H1 (cell line): ENCODE data around the gene DGKH. TPM values are rescaled to one million over a fixed set of nuclear protein-coding genes. Genes with fewer than 3 reads are reported as not detected.

Source experiments
- CTCF ChIA-PET: fragments of 300-600 bp; sonication (Branson Sonifier 250); formaldehyde crosslinking; loops from one replicate; lab custom pipeline; 2021; ENCODE audit not compliant: partially characterized antibody; lab: Charles Lee
- POLR2A ChIA-PET: fragments of 300-600 bp; sonication (Branson Sonifier 250); formaldehyde crosslinking; loops from one replicate; lab custom pipeline; 2021; ENCODE audit warnings: inconsistent platforms; ENCODE audit not compliant: partially characterized antibody; lab: Charles Lee
- DNase-seq, 2 experiments: peaks; one replicate each; pipeline versions ENCODE4 v3.0.0 to v3.0.0-alpha.2; 2010 to 2022; ENCODE audit warnings: low spot score in 2 of 2, low read depth in 1 of 2, mixed read lengths in 1 of 2
- FAIRE-seq: peaks from 2 replicates; lab custom pipeline; 2011; peaks lifted over from hg19 to GRCh38; lab: Jason Lieb, UNC
- H2AFZ ChIP-seq: 2 replicates; pipeline ENCODE4 v1.8.1; 2012; ENCODE audit warnings: low read length, inconsistent platforms
- H2AK5ac ChIP-seq: 2 replicates; pipeline ENCODE4 v1.6.1; 2013; ENCODE audit warnings: low read depth, low read length
- H2BK120ac ChIP-seq: replicated peaks from 2 replicates; pipeline ENCODE3; 2013; ENCODE audit warnings: low read depth, low read length, inconsistent platforms
- H2BK12ac ChIP-seq: 2 replicates; pipeline ENCODE4 v1.6.1; 2013; ENCODE audit warnings: low read depth, low read length
- H2BK15ac ChIP-seq: 2 replicates; pipeline ENCODE4 v1.6.1; 2013; ENCODE audit warnings: low read length
- H2BK20ac ChIP-seq: 2 replicates; pipeline ENCODE4 v1.6.1; 2013; ENCODE audit warnings: low read length
- H2BK5ac ChIP-seq: 2 replicates; pipeline ENCODE4 v1.6.1; 2013; ENCODE audit warnings: low read depth, low read length
- H3K14ac ChIP-seq: 2 replicates; pipeline ENCODE4 v1.6.1; 2013; ENCODE audit warnings: inconsistent platforms; ENCODE audit not compliant: insufficient read length
- H3K18ac ChIP-seq: 2 replicates; pipeline ENCODE4 v1.6.1; 2013; ENCODE audit warnings: low read length; ENCODE audit errors: extremely low read depth
- H3K23ac ChIP-seq: 2 replicates; pipeline ENCODE4 v1.6.1; 2013; ENCODE audit warnings: inconsistent platforms; ENCODE audit not compliant: insufficient read length
- H3K23me2 ChIP-seq: 2 replicates; pipeline ENCODE4 v1.6.1; 2013; ENCODE audit warnings: low read depth, low read length
- H3K27ac ChIP-seq: 2 replicates; pipeline ENCODE4 v1.6.1; 2011; ENCODE audit warnings: low read depth, low read length, inconsistent platforms
- H3K27me3 ChIP-seq, 4 experiments: replicated peaks in 1 of 4; 1 replicate in 1 of 4; 2 replicates in 3 of 4; pipeline versions ENCODE4 v1.6.1 to v1.8.1; 2011 to 2013; ENCODE audit warnings: low read length in 3 of 4, mild to moderate bottlenecking in 3 of 4, inconsistent platforms in 2 of 4, mixed read lengths in 2 of 4, moderate library complexity in 1 of 4; ENCODE audit not compliant: control insufficient read depth in 3 of 4, insufficient read depth in 3 of 4; ENCODE audit errors: extremely low read depth in 1 of 4
- H3K36me3 ChIP-seq, 4 experiments: 2 replicates each; pipeline versions ENCODE4 v1.6.1 to v1.8.1; 2011 to 2013; ENCODE audit warnings: mild to moderate bottlenecking in 4 of 4, low read length in 3 of 4, moderate library complexity in 2 of 4, control low read depth in 1 of 4, inconsistent platforms in 1 of 4; ENCODE audit not compliant: insufficient read depth in 4 of 4, control insufficient read depth in 2 of 4
- H3K4ac ChIP-seq: replicated peaks from 2 replicates; pipeline ENCODE3; 2013; ENCODE audit warnings: low read length, low read depth, mixed read lengths, inconsistent platforms; ENCODE audit not compliant: insufficient read length
- H3K4me1 ChIP-seq, 4 experiments: replicated peaks in 1 of 4; 1 replicate in 1 of 4; 2 replicates in 3 of 4; pipeline versions ENCODE4 v1.6.1 to v1.8.1; 2011 to 2013; ENCODE audit warnings: low read length in 3 of 4, inconsistent platforms in 2 of 4, mixed read lengths in 1 of 4; ENCODE audit not compliant: insufficient read depth in 4 of 4, control insufficient read depth in 3 of 4
- H3K4me2 ChIP-seq, 2 experiments: 2 replicates each; pipeline versions ENCODE4 v1.6.1 to v1.8.1; 2011 to 2013; ENCODE audit warnings: low read depth in 2 of 2, low read length in 2 of 2, control low read depth in 1 of 2, inconsistent platforms in 1 of 2, mild to moderate bottlenecking in 1 of 2; ENCODE audit not compliant: insufficient read depth in 1 of 2
- H3K4me3 ChIP-seq, 4 experiments: fragments of 200-600, 300-600 bp in 1 of 4; sonication (generic), shearing (Covaris generic), sonication (Bioruptor Twin) in 1 of 4; 2 replicates each; pipeline versions ENCODE4 v1.5.1 to v1.8.1; 2011 to 2016; ENCODE audit warnings: low read length in 4 of 4, low read depth in 3 of 4, control low read depth in 2 of 4, inconsistent platforms in 2 of 4, mild to moderate bottlenecking in 2 of 4, mixed read lengths in 1 of 4, moderate library complexity in 1 of 4; ENCODE audit not compliant: insufficient read depth in 2 of 4; ENCODE audit errors: extremely low read depth in 1 of 4
- H3K56ac ChIP-seq: replicated peaks from 2 replicates; pipeline ENCODE3; 2013; ENCODE audit warnings: low read depth, mild to moderate bottlenecking, mixed read lengths, low read length, inconsistent platforms; ENCODE audit not compliant: insufficient read length
- H3K79me1 ChIP-seq: 2 replicates; pipeline ENCODE4 v1.6.1; 2013; ENCODE audit warnings: low read depth, low read length, control low read depth
- H3K79me2 ChIP-seq, 2 experiments: 2 replicates each; pipeline versions ENCODE4 v1.6.1 to v1.8.1; 2012 to 2013; ENCODE audit warnings: low read length in 2 of 2, mild to moderate bottlenecking in 2 of 2, inconsistent platforms in 1 of 2; ENCODE audit not compliant: insufficient read depth in 2 of 2, control insufficient read depth in 1 of 2
- H3K9ac ChIP-seq, 4 experiments: replicated peaks in 1 of 4; 1 replicate in 1 of 4; 2 replicates in 3 of 4; pipeline versions ENCODE4 v1.6.1 to v1.8.1; 2011 to 2013; ENCODE audit warnings: low read depth in 3 of 4, low read length in 3 of 4, control low read depth in 2 of 4, mild to moderate bottlenecking in 2 of 4, moderate library complexity in 2 of 4, inconsistent platforms in 1 of 4; ENCODE audit errors: extremely low read depth in 1 of 4
- H3K9me3 ChIP-seq, 2 experiments: 2 replicates each; pipeline versions ENCODE4 v1.6.1 to v1.8.1; 2012 to 2013; ENCODE audit warnings: mild to moderate bottlenecking in 2 of 2, moderate library complexity in 2 of 2, control low read depth in 1 of 2, inconsistent platforms in 1 of 2, low read depth in 1 of 2, low read length in 1 of 2, mixed read lengths in 1 of 2; ENCODE audit not compliant: insufficient read depth in 2 of 2
- H4K20me1 ChIP-seq, 2 experiments: replicated peaks in 1 of 2; 2 replicates each; pipeline versions ENCODE3 to v1.8.1; 2011 to 2013; ENCODE audit warnings: inconsistent platforms in 2 of 2, low read length in 2 of 2, mild to moderate bottlenecking in 1 of 2; ENCODE audit not compliant: insufficient read depth in 2 of 2, control insufficient read depth in 1 of 2
- H4K5ac ChIP-seq: 2 replicates; pipeline ENCODE4 v1.6.1; 2013; ENCODE audit warnings: low read length, low read depth, mixed read lengths, inconsistent platforms; ENCODE audit not compliant: insufficient read length
- H4K8ac ChIP-seq: 2 replicates; pipeline ENCODE4 v1.8.0; 2013; ENCODE audit warnings: mild to moderate bottlenecking, moderate library complexity, low read length, inconsistent platforms; ENCODE audit not compliant: insufficient read depth; ENCODE audit errors: extremely low read depth
- H4K91ac ChIP-seq: replicated peaks from 2 replicates; pipeline ENCODE3; 2013; ENCODE audit warnings: low read length, mixed read lengths, inconsistent platforms; ENCODE audit not compliant: insufficient read length
- BCL11A ChIP-seq, 2 experiments: IDR thresholded peaks; one replicate each; pipeline ENCODE4 v1.6.1; 2011; ENCODE audit warnings: low read depth in 2 of 2, low read length in 2 of 2, mild to moderate bottlenecking in 2 of 2
- CEBPB ChIP-seq: IDR thresholded peaks from 2 replicates; pipeline ENCODE4 v1.6.1; 2012; ENCODE audit warnings: low read depth, low read length
- PHF8 ChIP-seq: fragments of 200-600 bp; sonication (generic); conservative IDR thresholded peaks from 2 replicates; pipeline ENCODE4 v1.7.1; 2012; ENCODE audit warnings: low read depth, mild to moderate bottlenecking, inconsistent platforms, low read length, moderate library complexity
- TAF1 ChIP-seq: IDR thresholded peaks from 2 replicates; pipeline ENCODE4 v1.6.1; 2011; ENCODE audit warnings: mild to moderate bottlenecking, low read depth, low read length
- WGBS, 2 experiments: shearing (Covaris generic) in 1 of 2; methylation state at CpG; one replicate each; pipeline versions ENCODE4 v1.1.6 to v1.1.7; 2013 to 2015; ENCODE audit warnings: low lambda C conversion rate in 2 of 2, mixed read lengths in 2 of 2, inconsistent platforms in 1 of 2, low coverage in 1 of 2, missing lambda C conversion rate in 1 of 2; ENCODE audit not compliant: insufficient replicate concordance in 2 of 2, insufficient coverage in 1 of 2, insufficient read length in 1 of 2; ENCODE audit errors: extremely low coverage in 1 of 2, missing lambda C conversion rate in 1 of 2; 5-methylcytosine and 5-hydroxymethylcytosine counted together
- polyA plus RNA-seq, 7 experiments: library from polyadenylated mRNA; depleted of rRNA in 3 of 7; stranded (reverse) in 5 of 7; unstranded in 2 of 7; fragments of >200 nt in 5 of 7; fragments of 200-250 nt in 2 of 7; gene quantifications; 1 replicate in 5 of 7; 2 replicates in 1 of 7; 4 replicates in 1 of 7; pipeline versions ENCODE4 v1.2.1 to v1.2.3, GENCODE V29; 2011 to 2013; ENCODE audit warnings: missing spikeins in 2 of 7, mixed read lengths in 2 of 7
- total RNA-seq: library from RNA; stranded (reverse); fragmentation: NEBNext Ultra II Directional; extraction: Animal tissue kit (Norgen Biotek cat#: 25700); gene quantifications from 2 replicates; pipeline ENCODE4 v1.2.1, GENCODE V29; 2021
- TF ChIP-seq, protein P1 (sequence below): IDR thresholded peaks from 2 replicates; pipeline ENCODE4 v1.6.1; 2011; ENCODE audit warnings: low read depth, mild to moderate bottlenecking, low read length; ENCODE audit not compliant: insufficient read depth

The DGKH gene
- total and polyA plus RNA-seq, 2 of the 8 experiments (the other 6 are each of a cell fraction or from before 2014, with no cell fraction given): 2.1 to 7.9 TPM

DNA sequence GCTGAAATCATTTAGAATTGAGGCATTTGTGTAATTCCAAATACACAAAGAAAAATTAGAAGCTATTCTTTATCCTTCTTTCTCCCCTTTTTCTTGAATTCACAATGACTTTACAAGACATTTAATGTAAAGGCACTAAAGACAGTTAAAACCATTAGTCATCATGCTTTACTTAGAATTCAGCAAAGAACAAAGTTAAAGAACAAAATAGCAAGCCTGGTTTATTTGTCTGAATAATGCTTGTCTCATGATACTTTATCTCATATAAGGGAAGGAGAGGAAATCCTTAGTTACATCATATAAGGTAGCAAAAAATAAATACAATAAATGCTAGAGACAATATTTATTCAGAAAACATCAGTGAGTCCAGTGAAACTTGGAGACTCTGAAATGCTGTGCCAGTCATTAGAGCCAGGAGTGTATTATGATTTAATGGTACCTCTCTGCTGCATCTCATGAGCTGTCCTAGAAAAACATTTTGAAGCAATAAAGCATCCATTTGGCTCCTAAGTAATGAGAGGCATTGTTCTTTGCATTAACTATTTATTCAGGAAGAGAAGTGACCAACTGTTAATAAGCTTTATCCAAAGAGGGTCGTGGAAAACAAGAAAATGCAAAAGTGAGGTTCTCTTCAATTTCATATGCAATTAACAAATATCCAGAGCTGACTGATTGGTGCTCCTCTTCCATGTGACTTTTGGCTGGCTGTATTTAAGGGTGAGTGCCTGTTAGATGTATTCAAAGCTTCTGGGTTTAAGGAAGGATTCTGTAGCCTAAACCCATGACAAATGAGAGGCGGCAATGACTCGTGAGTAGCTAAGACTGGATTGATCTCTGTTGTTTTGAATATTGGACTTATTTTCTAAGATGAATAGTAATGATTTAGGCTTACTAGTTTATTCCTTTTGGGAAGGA is 105.0 kb downstream of the DGKH start:
- WGBS, 2 experiments: 82% methylated on average over 3 of the region's 3 CpGs; no CpG with 5 or more reads in 1 of the 2 experiments
- no peak overlapping the region for H3K4me2 ChIP-seq
- FAIRE-seq: no peak
- TF ChIP-seq TAF1 (no peak), PHF8 (no peak), BCL11A (IDR thresholded peaks at IDR 0.05; ENCODE audit: low read depth in 2 of 2, low read length in 2 of 2) (no peak), CEBPB (no peak)
- TF ChIP-seq, protein P1, sequence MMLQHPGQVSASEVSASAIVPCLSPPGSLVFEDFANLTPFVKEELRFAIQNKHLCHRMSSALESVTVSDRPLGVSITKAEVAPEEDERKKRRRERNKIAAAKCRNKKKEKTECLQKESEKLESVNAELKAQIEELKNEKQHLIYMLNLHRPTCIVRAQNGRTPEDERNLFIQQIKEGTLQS: no peak

More for the DNA sequence above, 105.0 kb downstream of the DGKH start:
- Histone ChIP-seq H4K8ac (no peak overlapping the region), H2AK5ac (no peak overlapping the region), H3K9ac (no peak overlapping the region), H3K79me2 (no peaks in the 10 kb centered on the region), H3K4me3 (no peak overlapping the region), H3K18ac (no peak overlapping the region), H4K91ac (no peak overlapping the region), H3K56ac (no peak overlapping the region), H3K4ac (no peak overlapping the region), H2BK120ac (no peak overlapping the region), H3K9me3 (no peaks in the 10 kb centered on the region), H2BK20ac (no peak overlapping the region), H4K20me1 (no peaks in the 10 kb centered on the region), H2BK12ac (no peak overlapping the region), H3K27ac (no peak overlapping the region), H3K23me2 (no peaks in the 10 kb centered on the region), H2BK5ac (no peak overlapping the region), H2BK15ac (no peak overlapping the region), H4K5ac (no peak overlapping the region), H3K36me3 (0 out of 8 replicates have a peak, but pooled peaks cover 0 to 6% (median 0%) of the 10 kb centered on the region in 4 experiments), H3K23ac (no peak overlapping the region), H2AFZ (no peak overlapping the region), H3K4me1 (0 out of 7 replicates have a peak, but pooled peaks cover 0 to 2% (median 0%) of the 10 kb centered on the region in 4 experiments), H3K27me3 (no peaks in the 10 kb centered on the region), H3K14ac (no peak overlapping the region), H3K79me1 (no peaks in the 10 kb centered on the region)
- ChIA-PET POLR2A (interaction anchor here (0.8 kb wide), 1 partner anchor 18 kb away, joined by 4 read pairs; no protein-coding TSS in a partner anchor), CTCF (no interaction called here)
- DNase-seq: no peak
